ENCODE measurements around the gene NRG3.
"Not testable (repeated sequence)": the region's sequence is repeated elsewhere in the genome, so short reads cannot be mapped to it uniquely, and the experiment has no call there.

Gene NRG3

GRCh38 chr10:82313401-82313800 is 438.4 kb downstream of the NRG3 start:
- TF ChIP-seq TAF1 (IDR thresholded peaks at IDR 0.05; ENCODE audit: borderline replicate concordance, low read depth, low read length) (no peak), POLR2AphosphoS5 (IDR thresholded peaks at IDR 0.05; ENCODE audit: low read depth, low read length) (no peak), POLR2A (IDR thresholded peaks at IDR 0.05; ENCODE audit: low read depth, low read length) (no peak)
- DNase-seq (ENCODE audit: insufficient read length) (no peak), FAIRE-seq (no peak)

- no peak for TF ChIP-seq TAF1 (IDR thresholded peaks at IDR 0.05; ENCODE audit: borderline replicate concordance, low read depth, low read length)
- TF ChIP-seq POLR2A (IDR thresholded peaks at IDR 0.05; ENCODE audit: low read depth, low read length) = no peak
- TF ChIP-seq POLR2AphosphoS5 (IDR thresholded peaks at IDR 0.05; ENCODE audit: low read depth, low read length) = no peak
- FAIRE-seq = no peak
- DNase-seq (ENCODE audit: insufficient read length) = no peak
These were observed 443.5 kb downstream of the NRG3 start for GRCh38 chr10:82318534-82318933.

- DNase-seq (ENCODE audit: insufficient read length) (no peak), FAIRE-seq (no peak)
- no peak for TF ChIP-seq POLR2AphosphoS5 (IDR thresholded peaks at IDR 0.05; ENCODE audit: low read depth, low read length)
- TF ChIP-seq POLR2A (IDR thresholded peaks at IDR 0.05; ENCODE audit: low read depth, low read length) = no peak
- no peak for TF ChIP-seq TAF1 (IDR thresholded peaks at IDR 0.05; ENCODE audit: borderline replicate concordance, low read depth, low read length)
These were observed 444.1 kb downstream of the NRG3 start for GRCh38 chr10:82319074-82319473.

GRCh38 chr10:82319562-82319961 is 444.6 kb downstream of the NRG3 start:
- FAIRE-seq (no peak), DNase-seq (ENCODE audit: insufficient read length) (no peak)
- no peak for TF ChIP-seq POLR2A (IDR thresholded peaks at IDR 0.05; ENCODE audit: low read depth, low read length)
- no peak for TF ChIP-seq TAF1 (IDR thresholded peaks at IDR 0.05; ENCODE audit: borderline replicate concordance, low read depth, low read length)
- no peak for TF ChIP-seq POLR2AphosphoS5 (IDR thresholded peaks at IDR 0.05; ENCODE audit: low read depth, low read length)

GRCh38 chr10:82321724-82322123 is 446.7 kb downstream of the NRG3 start:
- FAIRE-seq (no peak), DNase-seq (ENCODE audit: insufficient read length) (no peak)
- TF ChIP-seq POLR2A (IDR thresholded peaks at IDR 0.05; ENCODE audit: low read depth, low read length) (no peak), POLR2AphosphoS5 (IDR thresholded peaks at IDR 0.05; ENCODE audit: low read depth, low read length) (no peak), TAF1 (IDR thresholded peaks at IDR 0.05; ENCODE audit: borderline replicate concordance, low read depth, low read length) (no peak)

GRCh38 chr10:82331716-82332115 is 456.7 kb downstream of the NRG3 start:
- no peak for FAIRE-seq
- DNase-seq (ENCODE audit: insufficient read length) = no peak
- TF ChIP-seq POLR2A (IDR thresholded peaks at IDR 0.05; ENCODE audit: low read depth, low read length) (no peak), POLR2AphosphoS5 (IDR thresholded peaks at IDR 0.05; ENCODE audit: low read depth, low read length) (no peak), TAF1 (IDR thresholded peaks at IDR 0.05; ENCODE audit: borderline replicate concordance, low read depth, low read length) (no peak)

- DNase-seq (ENCODE audit: insufficient read length) (no peak), FAIRE-seq (no peak)
- TF ChIP-seq POLR2AphosphoS5 (IDR thresholded peaks at IDR 0.05; ENCODE audit: low read depth, low read length) = no peak
- TF ChIP-seq TAF1 (IDR thresholded peaks at IDR 0.05; ENCODE audit: borderline replicate concordance, low read depth, low read length) = no peak
- no peak for TF ChIP-seq POLR2A (IDR thresholded peaks at IDR 0.05; ENCODE audit: low read depth, low read length)
These were observed 460.8 kb downstream of the NRG3 start for GRCh38 chr10:82335831-82336230.

GRCh38 chr10:82340166-82340565 is 465.2 kb downstream of the NRG3 start:
- no peak for DNase-seq (ENCODE audit: insufficient read length)
- FAIRE-seq = no peak

GRCh38 chr10:82349590-82349989 is 474.6 kb downstream of the NRG3 start:
- not testable (repeated sequence) for FAIRE-seq; DNase-seq (ENCODE audit: insufficient read length)

More at GRCh38 chr10:82340166-82340565, 465.2 kb downstream of the NRG3 start:
- TF ChIP-seq POLR2A (IDR thresholded peaks at IDR 0.05; ENCODE audit: low read depth, low read length) (no peak), TAF1 (IDR thresholded peaks at IDR 0.05; ENCODE audit: borderline replicate concordance, low read depth, low read length) (no peak), POLR2AphosphoS5 (IDR thresholded peaks at IDR 0.05; ENCODE audit: low read depth, low read length) (no peak)

- FAIRE-seq (no peak), DNase-seq (ENCODE audit: insufficient read length) (no peak)
- TF ChIP-seq POLR2AphosphoS5 (IDR thresholded peaks at IDR 0.05; ENCODE audit: low read depth, low read length) = no peak
- no peak for TF ChIP-seq TAF1 (IDR thresholded peaks at IDR 0.05; ENCODE audit: borderline replicate concordance, low read depth, low read length)
- TF ChIP-seq POLR2A (IDR thresholded peaks at IDR 0.05; ENCODE audit: low read depth, low read length) = no peak
These were observed 478.4 kb downstream of the NRG3 start for GRCh38 chr10:82353381-82353780.

- DNase-seq (ENCODE audit: insufficient read length) (no peak), FAIRE-seq (no peak)
- TF ChIP-seq TAF1 (IDR thresholded peaks at IDR 0.05; ENCODE audit: borderline replicate concordance, low read depth, low read length) = no peak
- TF ChIP-seq POLR2AphosphoS5 (IDR thresholded peaks at IDR 0.05; ENCODE audit: low read depth, low read length) = no peak
- no peak for TF ChIP-seq POLR2A (IDR thresholded peaks at IDR 0.05; ENCODE audit: low read depth, low read length)
These were observed 483.6 kb downstream of the NRG3 start for GRCh38 chr10:82358486-82359099.

- TF ChIP-seq TAF1 (IDR thresholded peaks at IDR 0.05; ENCODE audit: borderline replicate concordance, low read depth, low read length) = no peak
- TF ChIP-seq POLR2A (IDR thresholded peaks at IDR 0.05; ENCODE audit: low read depth, low read length) = no peak
- no peak for TF ChIP-seq POLR2AphosphoS5 (IDR thresholded peaks at IDR 0.05; ENCODE audit: low read depth, low read length)
- DNase-seq (ENCODE audit: insufficient read length) (no peak), FAIRE-seq (no peak)
These were observed 486.3 kb downstream of the NRG3 start for GRCh38 chr10:82361256-82361655.

GRCh38 chr10:82377608-82378007 is 502.6 kb downstream of the NRG3 start:
- no peak for DNase-seq (ENCODE audit: insufficient read length)
- FAIRE-seq = no peak
- TF ChIP-seq POLR2AphosphoS5 (IDR thresholded peaks at IDR 0.05; ENCODE audit: low read depth, low read length) (no peak), TAF1 (IDR thresholded peaks at IDR 0.05; ENCODE audit: borderline replicate concordance, low read depth, low read length) (no peak), POLR2A (IDR thresholded peaks at IDR 0.05; ENCODE audit: low read depth, low read length) (no peak)

All from GM12892 (cell line).